HEK293 (cell line): ENCODE results near the gene OR10P1.
"Not testable (repeated sequence)": the region's sequence is repeated elsewhere in the genome, so short reads cannot be mapped to it uniquely, and the experiment has no call there.

ENCODE experiments used
- CTCF ChIA-PET: fragments of 350-600 bp; formaldehyde crosslinking; extraction: SDS; loops from one replicate; lab custom pipeline; 2021; ENCODE audit warnings: antibody characterized with exemption; lab: Yijun Ruan, JAX
- POLR2A ChIA-PET: fragments of 300-600 bp; formaldehyde crosslinking; extraction: SDS; loops from one replicate; lab custom pipeline; 2020; ENCODE audit warnings: antibody characterized with exemption, inconsistent platforms; lab: Yijun Ruan, JAX
- H3K27ac ChIP-seq: fragments of 200-500 bp; sonication (Bioruptor generic); 2 replicates; pipeline ENCODE4 v1.5.1; 2014; ENCODE audit warnings: low read depth, low read length, control low read depth, inconsistent platforms; ENCODE audit errors: extremely low read depth
- H3K36me3 ChIP-seq, 2 experiments: fragments of 200-500 bp in 1 of 2; sonication (Bioruptor generic) in 1 of 2; 1 replicate in 1 of 2; 2 replicates in 1 of 2; pipeline ENCODE4 v1.5.1; 2014 to 2017; ENCODE audit warnings: inconsistent platforms in 2 of 2, low read length in 2 of 2; ENCODE audit not compliant: control insufficient read depth in 2 of 2, insufficient read depth in 1 of 2
- H3K4me1 ChIP-seq: fragments of 200-500 bp; sonication (Bioruptor generic); 2 replicates; pipeline ENCODE4 v1.5.1; 2014; ENCODE audit warnings: mild to moderate bottlenecking, low read length, inconsistent platforms; ENCODE audit not compliant: control insufficient read depth, insufficient read depth
- H3K4me3 ChIP-seq: 2 replicates; pipeline ENCODE4 v1.5.1; 2011; ENCODE audit warnings: low read depth, mild to moderate bottlenecking, control low read depth, low read length, moderate library complexity
- H3K9me3 ChIP-seq: fragments of 200-500 bp; sonication (Bioruptor generic); 2 replicates; pipeline ENCODE4 v1.5.1; 2014; ENCODE audit warnings: low read depth, low read length, inconsistent platforms; ENCODE audit not compliant: control insufficient read depth, insufficient read depth
- GLI2 ChIP-seq: fragments of 450-650 bp; formaldehyde crosslinking; IDR thresholded peaks from 2 replicates; pipeline ENCODE4; 2017; ENCODE audit warnings: missing biosample characterization, missing genetic modification characterization, low read depth, borderline replicate concordance
- PRDM1 ChIP-seq: fragments of 450-650 bp; formaldehyde crosslinking; IDR thresholded peaks from 2 replicates; pipeline ENCODE4; 2016; ENCODE audit warnings: missing biosample characterization, missing genetic modification characterization
- PRDM2 ChIP-seq: fragments of 450-650 bp; formaldehyde crosslinking; IDR thresholded peaks from 2 replicates; pipeline ENCODE4 v1.5.1; 2016; ENCODE audit warnings: missing biosample characterization, missing genetic modification characterization, borderline replicate concordance
- REPIN1 ChIP-seq: fragments of 450-650 bp; formaldehyde crosslinking; IDR thresholded peaks from 2 replicates; pipeline ENCODE4 v1.5.1; 2017; ENCODE audit warnings: missing biosample characterization, missing genetic modification characterization, low read depth
- ZNF10 ChIP-seq: fragments of 450-650 bp; formaldehyde crosslinking; IDR thresholded peaks from 2 replicates; pipeline ENCODE4 v1.5.1; 2017; ENCODE audit warnings: missing biosample characterization, missing genetic modification characterization
- ZNF133 ChIP-seq: fragments of 450-650 bp; formaldehyde crosslinking; IDR thresholded peaks from 2 replicates; pipeline ENCODE4 v1.5.1; 2016; ENCODE audit warnings: missing biosample characterization, missing genetic modification characterization
- ZNF16 ChIP-seq: fragments of 450-650 bp; formaldehyde crosslinking; IDR thresholded peaks from 2 replicates; pipeline ENCODE4 v1.5.1; 2016; ENCODE audit warnings: low read depth, missing biosample characterization, missing genetic modification characterization
- ZNF302 ChIP-seq: fragments of 450-650 bp; formaldehyde crosslinking; IDR thresholded peaks from 2 replicates; pipeline ENCODE4 v1.5.1; 2016; ENCODE audit warnings: missing biosample characterization, missing genetic modification characterization, low read depth
- ZNF335 ChIP-seq: fragments of 450-650 bp; formaldehyde crosslinking; conservative IDR thresholded peaks from 2 replicates; pipeline ENCODE4 v1.5.1; 2016; ENCODE audit warnings: missing biosample characterization, missing genetic modification characterization
- ZNF433 ChIP-seq: fragments of 450-650 bp; formaldehyde crosslinking; IDR thresholded peaks from 2 replicates; pipeline ENCODE4 v1.5.1; 2016; ENCODE audit warnings: missing biosample characterization, missing genetic modification characterization, low read depth
- ZNF585B ChIP-seq: fragments of 450-650 bp; formaldehyde crosslinking; IDR thresholded peaks from 2 replicates; pipeline ENCODE4 v1.5.1; 2016; ENCODE audit warnings: missing biosample characterization, missing genetic modification characterization
- ZNF626 ChIP-seq: fragments of 450-650 bp; sonication (Bioruptor Pico); formaldehyde crosslinking; IDR thresholded peaks from 2 replicates; pipeline ENCODE4 v1.5.1; 2018; ENCODE audit warnings: missing biosample characterization, missing genetic modification characterization, inconsistent platforms
- ZNF670 ChIP-seq: fragments of 450-650 bp; formaldehyde crosslinking; IDR thresholded peaks from 2 replicates; pipeline ENCODE4 v1.5.1; 2016; ENCODE audit warnings: missing biosample characterization, missing genetic modification characterization, low read depth
- ZNF76 ChIP-seq: fragments of 450-650 bp; formaldehyde crosslinking; IDR thresholded peaks from 2 replicates; pipeline ENCODE4; 2016; ENCODE audit warnings: low read depth, missing biosample characterization, missing genetic modification characterization, borderline replicate concordance
- ZNF776 ChIP-seq: fragments of 450-650 bp; formaldehyde crosslinking; IDR thresholded peaks from 2 replicates; pipeline ENCODE4 v1.5.0; 2017; ENCODE audit warnings: missing biosample characterization, missing genetic modification characterization, borderline replicate concordance
- ZNF830 ChIP-seq: fragments of 450-650 bp; IDR thresholded peaks from 2 replicates; pipeline ENCODE4 v1.5.0; 2018; ENCODE audit warnings: missing biosample characterization, missing genetic modification characterization, low read depth, mild to moderate bottlenecking, moderate library complexity

Gene OR10P1

GRCh38 chr12:55647027-55647426, 10.3 kb downstream of the OR10P1 start:
- TF ChIP-seq PRDM1 (tag by site-specific recombination) (peak; percentile 53), ZNF670 (no peak)
- TF ChIP-seq, all 188 proteins: peak for 1
- no peaks in the 10 kb centered on the region for H3K4me1 ChIP-seq
- H3K4me3 ChIP-seq, result no peak overlapping the region
- no peaks in the 10 kb centered on the region for H3K9me3 ChIP-seq
- ChIA-PET CTCF (interaction anchor here (0.7 to 4.5 kb wide), 15 partner anchors 8 to 462 kb away, joined by 3 to 115 read pairs (median 5); partner anchors contain the start of gene RDH5), POLR2A (interaction anchor here (0.7 to 1.4 kb wide), 2 partner anchors 60 to 69 kb away, joined by 3 read pairs; partner anchors contain the start of genes BLOC1S1 and ITGA7)
- no peaks in the 10 kb centered on the region for H3K36me3 ChIP-seq
- no peak overlapping the region; the same call in 1 of the 2 replicates for H3K27ac ChIP-seq

DNA sequence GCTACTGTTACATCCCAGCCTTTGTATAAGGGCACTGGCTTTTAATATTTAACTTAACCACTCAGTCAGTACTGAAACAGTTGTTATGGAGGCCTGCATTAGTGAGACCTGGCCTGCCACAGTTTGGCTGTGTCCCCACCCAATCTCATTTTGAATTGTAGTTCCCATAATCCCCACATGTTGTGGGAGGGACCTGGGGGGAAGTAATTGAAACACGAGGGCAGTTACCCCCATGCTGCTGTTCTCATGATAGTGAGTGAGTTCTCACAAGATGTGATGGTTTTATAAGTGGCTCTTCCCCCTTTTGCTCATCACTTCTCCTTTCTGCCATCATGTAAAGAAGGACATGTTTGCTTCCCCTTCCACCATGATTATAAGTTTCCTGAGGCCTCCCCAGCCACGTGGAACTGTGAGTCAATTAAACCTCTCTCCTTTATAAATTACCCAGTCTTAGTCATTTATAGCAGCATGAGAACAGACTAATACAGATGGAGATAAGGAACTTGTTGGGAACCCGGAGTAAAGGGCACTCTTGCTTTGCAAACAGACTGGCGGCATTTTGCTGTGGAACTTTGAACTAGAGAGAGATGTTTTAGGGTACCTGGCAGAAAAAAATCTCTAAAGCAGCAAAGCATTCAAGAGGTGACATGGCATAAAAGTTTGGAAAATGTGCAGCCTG, 14.1 kb downstream of the OR10P1 start:
- H3K4me1 ChIP-seq, H3K27ac ChIP-seq, POLR2A ChIA-PET, H3K9me3 ChIP-seq, H3K4me3 ChIP-seq, CTCF ChIA-PET, H3K36me3 ChIP-seq: not testable (repeated sequence)

GRCh38 chr12:55651299-55651683, 14.6 kb downstream of the OR10P1 start:
- TF ChIP-seq ZNF585B (tag by site-specific recombination) (0 out of 2 replicates have a peak, but pooled peaks have one; percentile 29), ZNF626 (no peak)
- TF ChIP-seq, all 188 proteins: peak for 1
- POLR2A ChIA-PET, result no interaction called here
- H3K4me1 ChIP-seq, result no peaks in the 10 kb centered on the region
- no peak overlapping the region for H3K4me3 ChIP-seq
- no peak overlapping the region for H3K27ac ChIP-seq
- no peaks in the 10 kb centered on the region for H3K9me3 ChIP-seq
- H3K36me3 ChIP-seq, result no peaks in the 10 kb centered on the region
- CTCF ChIA-PET, result no interaction called here

DNA sequence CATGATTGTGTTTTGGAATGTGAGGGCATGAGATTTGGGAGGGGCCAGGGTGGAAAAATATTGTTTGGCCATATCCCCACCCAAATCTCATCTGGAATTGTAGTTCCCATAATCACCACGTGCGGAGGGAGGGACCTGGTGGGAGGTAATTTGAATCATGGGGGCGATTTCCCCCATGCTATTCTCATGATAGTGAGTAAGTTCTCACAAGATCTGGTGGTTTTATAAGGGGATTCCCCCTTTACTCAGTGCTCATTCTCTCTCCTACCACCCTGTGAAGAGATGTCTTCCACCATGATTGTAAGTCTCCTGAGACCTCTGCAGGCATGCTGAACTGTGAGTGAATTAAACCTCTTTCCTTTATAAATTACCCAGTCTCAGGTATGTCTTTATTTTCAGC, 15.7 kb downstream of the OR10P1 start:
- Histone ChIP-seq H3K4me3 (no peak overlapping the region), H3K4me1 (no peaks in the 10 kb centered on the region), H3K27ac (no peak overlapping the region), H3K36me3 (no peaks in the 10 kb centered on the region), H3K9me3 (no peaks in the 10 kb centered on the region)
- TF ChIP-seq ZNF830 (tag by site-specific recombination), result no peak
- TF ChIP-seq ZNF302 (tag by site-specific recombination), result no peak
- no peak for TF ChIP-seq ZNF433 (tag by site-specific recombination)
- TF ChIP-seq PRDM2, result no peak
- no peak for TF ChIP-seq ZNF133
- no peak for TF ChIP-seq ZNF16 (tag by site-specific recombination)
- TF ChIP-seq ZNF626, result no peak
- no peak for TF ChIP-seq ZNF335 (tag by site-specific recombination)
- no peak for TF ChIP-seq ZNF76 (tag by site-specific recombination)
- TF ChIP-seq REPIN1 (tag by site-specific recombination), result no peak
- TF ChIP-seq GLI2 (tag by site-specific recombination), result no peak
- no peak for TF ChIP-seq ZNF776 (tag by site-specific recombination)
- no peak for TF ChIP-seq ZNF10 (tag by site-specific recombination)
- ChIA-PET POLR2A (no interaction called here), CTCF (no interaction called here)
